Activated T-cell treated with anti-CD3 and anti-CD28 coated beads, Interleukin-2, amount 50 U/mL, for 72 hours (primary cell): ENCODE results near the gene CLTB. TPM values are rescaled to one million over a fixed set of nuclear protein-coding genes. Genes with fewer than 3 reads are reported as not detected.
A peak's percentile ranks its signal among the peaks of the same experiment; 100 is the strongest.

Experiments
- ATAC-seq, 2 donors: fragments of 150-1000 bp; cut with Tn5 transposase; replicated peaks in 1 of 2; 2 replicates each; pipeline ENCODE4 v1.10.0; 2021; ENCODE audit warnings: moderate library complexity in 2 of 2, mild to moderate bottlenecking in 1 of 2
- DNase-seq, 2 donors: peaks; one replicate each; pipeline ENCODE4 v3.0.0; 2021 to 2022; ENCODE audit warnings: mixed read lengths in 1 of 2
- H3K27ac Mint-ChIP-seq: one replicate; pipeline ENCODE4 v1.8.0; 2022; ENCODE audit warnings: mild to moderate bottlenecking, moderate library complexity, mixed read lengths
- H3K27me3 Mint-ChIP-seq: one replicate; pipeline ENCODE4 v1.8.0; 2022; ENCODE audit warnings: low read depth, mixed read lengths
- H3K36me3 Mint-ChIP-seq, 2 donors: one replicate each; pipeline ENCODE4 v1.8.0; 2022; ENCODE audit warnings: mixed read lengths in 2 of 2, mild to moderate bottlenecking in 1 of 2; ENCODE audit not compliant: insufficient read depth in 2 of 2
- H3K4me1 Mint-ChIP-seq: one replicate; pipeline ENCODE4 v1.8.0; 2022; ENCODE audit warnings: low read depth, mixed read lengths
- H3K4me3 Mint-ChIP-seq, 2 donors: one replicate each; pipeline ENCODE4 v1.8.0; 2022; ENCODE audit warnings: mild to moderate bottlenecking in 2 of 2, mixed read lengths in 2 of 2, moderate library complexity in 2 of 2
- H3K9me3 Mint-ChIP-seq, 2 donors: one replicate each; pipeline ENCODE4 v1.8.0; 2022; ENCODE audit warnings: mixed read lengths in 2 of 2
- total RNA-seq, 2 donors: library from RNA; stranded (reverse); gene quantifications; one replicate each; pipeline ENCODE4 v1.2.3, GENCODE V29; 2022

The CLTB gene
- total RNA-seq, 2 donors from 2014 or later: 38.1 to 41.9 TPM

GRCh38 chr5:176391479-176391878 is 24.9 kb downstream of the CLTB start:
- H3K36me3 Mint-ChIP-seq: peaks cover 7 to 14% of the 10 kb centered on the region in 2 donors
- H3K27me3 Mint-ChIP-seq: no peaks in the 10 kb centered on the region
- H3K4me3 Mint-ChIP-seq: no peak overlapping the region
- H3K4me1 Mint-ChIP-seq: peaks cover 20% of the 10 kb centered on the region
- ATAC-seq: no peak
- no peaks in the 10 kb centered on the region for H3K9me3 Mint-ChIP-seq
- DNase-seq: no peak
- H3K27ac Mint-ChIP-seq: no peak overlapping the region

DNA sequence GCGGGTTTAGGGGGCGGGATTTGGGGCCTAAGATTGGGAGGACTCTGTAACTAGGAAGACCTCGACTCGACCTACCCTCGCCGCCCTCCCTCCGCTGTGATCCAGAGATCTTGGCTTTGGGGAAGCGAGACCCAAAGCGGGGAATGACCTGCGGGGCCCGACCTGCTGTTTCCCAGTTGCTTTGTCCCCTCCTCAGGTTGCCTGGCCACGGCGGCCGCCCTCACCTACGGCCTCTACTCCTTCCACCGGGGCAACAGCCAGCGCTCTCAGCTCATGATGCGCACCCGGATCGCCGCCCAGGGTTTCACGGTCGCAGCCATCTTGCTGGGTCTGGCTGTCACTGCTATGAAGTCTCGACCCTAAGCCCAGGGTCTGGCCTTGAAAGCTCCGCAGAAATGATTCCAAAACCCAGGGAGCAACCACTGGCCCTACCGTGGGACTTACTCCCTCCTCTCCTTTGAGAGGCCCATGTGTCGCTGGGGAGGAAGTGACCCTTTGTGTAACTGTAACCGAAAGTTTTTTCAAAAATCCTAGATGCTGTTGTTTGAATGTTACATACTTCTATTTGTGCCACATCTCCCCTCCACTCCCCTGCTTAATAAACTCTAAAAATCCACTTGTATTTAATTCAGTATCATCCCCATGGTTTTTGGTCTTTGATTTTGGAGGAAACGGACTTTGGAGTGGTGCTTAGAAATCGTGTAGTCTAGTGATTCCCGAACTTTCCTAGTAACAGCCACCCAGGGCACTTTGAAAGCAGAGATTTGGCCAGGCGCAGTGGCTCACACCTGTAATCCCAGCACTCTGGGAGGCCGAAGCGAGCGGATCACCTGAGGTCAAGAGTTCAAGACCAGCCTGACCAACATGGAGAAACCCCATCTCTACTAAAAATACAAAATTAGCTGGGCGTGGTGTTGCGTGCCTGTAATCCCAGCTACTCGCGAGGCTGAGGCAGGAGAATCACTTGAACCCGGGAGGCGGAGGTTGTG is 26.9 kb downstream of the CLTB start:
- peaks cover 35% of the 10 kb centered on the region for H3K4me1 Mint-ChIP-seq
- H3K4me3 Mint-ChIP-seq: peak overlapping the region; percentile 97 to 100
- ATAC-seq: peak; percentile 46 to 52
- no peaks in the 10 kb centered on the region for H3K27me3 Mint-ChIP-seq
- H3K36me3 Mint-ChIP-seq: peaks cover 8 to 30% of the 10 kb centered on the region in 2 donors
- H3K27ac Mint-ChIP-seq: peak overlapping the region; percentile 99
- peak in 1 of 2 donors; percentile 81 for DNase-seq
- no peaks in the 10 kb centered on the region for H3K9me3 Mint-ChIP-seq

- peak; percentile 93 to 95 for ATAC-seq
- Mint-ChIP-seq H3K4me3 (peak within 1 kb of the TSS; percentile 97 to 100), H3K4me1 (peaks cover 35% of the 10 kb centered on the region), H3K36me3 (peaks cover 8 to 35% of the 10 kb centered on the region in 2 donors), H3K27ac (peak within 1 kb of the TSS; percentile 99), H3K27me3 (no peaks in the 10 kb centered on the region), H3K9me3 (no peaks in the 10 kb centered on the region)
- peak; percentile 97 to 100 for DNase-seq
Measured at GRCh38 chr5:176388444-176389134, 27.8 kb downstream of the CLTB start, which contains the start of the genes HIGD2A and NOP16. Gene HIGD2A (plus strand): TSS chr5:176388751. CDS start chr5:176388820, 69 bp downstream. Gene NOP16 (minus strand): TSS chr5:176388598. CDS start chr5:176388539, 59 bp downstream.

DNA sequence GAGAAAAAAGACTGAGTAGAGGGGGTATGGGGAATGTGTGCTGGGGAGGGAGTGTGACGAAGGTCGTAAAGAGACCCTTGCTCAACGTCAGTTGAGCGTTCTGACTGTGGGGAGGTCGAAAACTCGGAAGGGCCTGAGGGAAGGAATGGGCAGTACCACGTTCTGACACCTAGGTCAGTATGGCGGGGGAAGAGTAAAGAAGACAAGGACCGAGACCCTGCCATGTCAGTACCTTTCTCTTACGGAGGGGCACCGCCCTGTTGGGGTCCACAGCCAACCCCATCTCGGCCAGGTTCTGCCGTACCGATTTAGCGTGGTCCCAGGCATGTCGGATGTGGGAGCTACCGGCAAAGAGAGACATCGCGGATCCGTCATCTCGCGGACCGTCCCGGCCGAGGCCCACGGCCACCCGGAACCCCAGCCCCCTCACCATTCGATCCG is 28.3 kb downstream of the CLTB start:
- Mint-ChIP-seq H3K36me3 (peaks cover 8 to 39% of the 10 kb centered on the region in 2 donors), H3K27ac (peak overlapping the region; percentile 99), H3K27me3 (no peaks in the 10 kb centered on the region), H3K9me3 (no peaks in the 10 kb centered on the region), H3K4me1 (peaks cover 35% of the 10 kb centered on the region), H3K4me3 (peak overlapping the region; percentile 97 to 100)
- ATAC-seq (peak in 1 of 2 donors; percentile 0), DNase-seq (no peak)

DNA sequence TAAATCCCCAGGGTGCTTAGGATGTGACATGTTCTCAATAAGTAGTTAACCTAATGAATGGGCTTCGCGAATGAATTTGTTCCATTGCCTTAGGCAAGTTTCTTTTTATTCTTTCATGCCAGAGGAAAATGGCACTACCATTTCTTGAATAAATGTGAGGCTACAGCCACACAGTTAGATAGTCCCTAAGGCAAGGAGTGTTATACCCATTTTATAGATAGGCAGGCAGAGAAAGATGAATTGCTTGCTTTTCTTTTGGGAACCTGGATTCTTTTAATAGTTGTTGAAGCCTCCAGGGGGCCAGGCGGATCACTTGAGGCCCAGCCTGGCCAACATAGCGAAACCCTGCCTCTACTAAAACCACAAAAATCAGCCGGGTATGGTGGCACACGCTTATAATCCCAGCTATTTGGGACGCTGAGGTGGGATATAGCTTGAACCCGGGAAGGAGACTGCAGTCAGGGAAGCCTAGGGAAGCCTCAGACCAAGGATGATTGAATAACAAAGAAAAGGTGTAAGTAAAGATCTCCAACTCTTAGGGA is 28.9 kb downstream of the CLTB start:
- H3K36me3 Mint-ChIP-seq: peaks cover 8 to 39% of the 10 kb centered on the region in 2 donors
- ATAC-seq (no peak), DNase-seq (no peak)
- peak overlapping the region; percentile 99 for H3K27ac Mint-ChIP-seq
- H3K27me3 Mint-ChIP-seq: no peaks in the 10 kb centered on the region
- peaks cover 35% of the 10 kb centered on the region for H3K4me1 Mint-ChIP-seq
- H3K4me3 Mint-ChIP-seq: peak overlapping the region; percentile 97 to 100
- no peaks in the 10 kb centered on the region for H3K9me3 Mint-ChIP-seq

DNA sequence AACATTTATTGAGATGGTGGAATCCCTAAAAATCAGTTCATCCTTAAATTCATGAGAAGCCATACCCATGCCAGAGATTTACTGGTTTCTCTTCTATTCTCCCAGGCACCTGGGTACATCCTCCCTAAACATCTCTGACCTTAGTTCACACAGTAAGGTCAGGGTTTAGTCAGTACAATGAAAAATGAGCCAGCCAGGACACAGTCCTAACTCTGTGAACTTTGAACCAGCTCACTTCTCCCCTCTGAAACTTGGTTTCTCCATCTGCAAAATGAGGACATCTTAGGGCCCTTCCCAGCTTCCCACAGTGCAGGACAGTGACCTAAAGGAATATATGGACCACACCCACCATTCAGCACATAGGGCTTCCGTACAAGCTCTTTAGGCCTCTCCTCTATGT is 29.8 kb downstream of the CLTB start:
- ATAC-seq: no peak
- H3K27me3 Mint-ChIP-seq: no peaks in the 10 kb centered on the region
- no peak for DNase-seq
- H3K9me3 Mint-ChIP-seq: no peaks in the 10 kb centered on the region
- peaks cover 35% of the 10 kb centered on the region for H3K4me1 Mint-ChIP-seq
- peaks cover 8 to 43% of the 10 kb centered on the region in 2 donors for H3K36me3 Mint-ChIP-seq
- peak overlapping the region; percentile 97 to 100 for H3K4me3 Mint-ChIP-seq
- H3K27ac Mint-ChIP-seq: peak overlapping the region; percentile 99

DNA sequence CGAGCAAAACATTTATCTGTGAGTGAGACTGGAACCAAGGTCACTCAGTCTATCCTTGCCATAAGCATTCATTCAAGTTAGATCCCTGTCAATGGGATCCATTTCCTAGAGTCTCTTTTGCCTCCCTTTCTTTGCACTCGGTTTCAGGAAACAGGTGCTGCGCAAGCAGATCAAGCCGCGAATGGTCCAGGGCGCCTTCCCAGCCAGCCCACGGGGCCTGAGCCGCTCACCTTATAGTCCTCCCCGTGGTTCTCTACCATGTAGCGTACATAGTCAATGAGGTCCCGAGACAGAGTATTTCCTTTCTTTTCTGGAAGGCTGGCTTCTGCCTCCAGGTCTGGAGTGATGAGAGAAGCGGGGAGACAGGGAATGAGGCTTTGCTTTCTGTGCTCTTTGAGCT is 31.3 kb downstream of the CLTB start:
- DNase-seq (no peak), ATAC-seq (no peak)
- H3K27me3 Mint-ChIP-seq: no peaks in the 10 kb centered on the region
- H3K4me3 Mint-ChIP-seq: no peak overlapping the region
- peaks cover 10 to 41% of the 10 kb centered on the region in 2 donors for H3K36me3 Mint-ChIP-seq
- H3K9me3 Mint-ChIP-seq: no peaks in the 10 kb centered on the region
- peaks cover 35% of the 10 kb centered on the region for H3K4me1 Mint-ChIP-seq
- H3K27ac Mint-ChIP-seq: peak overlapping the region; percentile 16

DNA sequence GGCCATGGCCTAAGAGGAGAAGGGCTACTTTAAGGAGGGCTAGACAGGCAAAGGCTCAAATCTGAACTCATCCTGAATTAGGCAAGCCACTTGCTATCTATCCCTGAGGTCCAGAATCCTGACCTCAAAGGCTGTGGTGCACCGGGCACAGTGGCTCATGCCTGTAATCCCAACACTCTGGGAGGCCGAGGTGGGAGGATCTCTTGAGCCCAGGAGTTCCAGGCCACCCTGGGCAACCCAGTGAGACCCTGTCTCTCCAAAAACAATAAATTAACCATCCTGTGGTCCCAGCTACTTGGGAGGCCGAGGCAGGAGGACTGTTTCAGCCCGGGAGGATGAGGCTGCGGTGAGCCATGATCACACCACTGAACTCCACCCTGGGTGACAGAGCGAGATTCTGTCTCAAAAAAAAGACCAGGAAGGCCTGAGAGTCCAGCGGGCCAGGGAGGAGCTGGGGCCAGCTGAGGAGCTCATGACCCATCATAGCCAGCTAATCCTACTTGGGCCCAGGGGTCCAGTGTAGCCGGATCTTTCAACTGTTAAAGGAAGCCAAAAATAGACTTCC is 31.9 kb downstream of the CLTB start:
- Mint-ChIP-seq H3K4me1 (peaks cover 30% of the 10 kb centered on the region), H3K9me3 (no peaks in the 10 kb centered on the region), H3K4me3 (no peak overlapping the region), H3K27ac (no peak overlapping the region), H3K27me3 (no peaks in the 10 kb centered on the region), H3K36me3 (peaks cover 10 to 39% of the 10 kb centered on the region in 2 donors)
- no peak for DNase-seq
- no peak for ATAC-seq

DNA sequence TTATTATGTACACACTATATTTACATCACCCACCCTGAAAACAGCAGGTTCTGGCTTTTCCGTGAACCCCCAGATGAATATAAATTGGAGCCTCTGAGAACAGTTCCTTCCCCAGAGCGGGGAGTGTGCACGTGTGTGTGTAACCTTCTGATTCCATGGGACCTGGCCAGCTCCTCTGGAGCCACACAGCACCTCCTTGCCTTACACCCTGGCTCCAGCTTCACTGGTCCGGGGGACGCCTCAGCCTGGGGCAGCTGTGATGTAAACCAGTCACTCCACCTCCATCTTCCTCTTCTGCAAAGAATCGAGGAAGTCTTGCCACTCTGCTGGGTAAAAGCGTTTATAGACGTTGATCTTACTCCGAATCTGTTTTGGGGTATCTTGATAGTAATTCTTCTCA is 32.4 kb downstream of the CLTB start:
- H3K36me3 Mint-ChIP-seq: peaks cover 10 to 42% of the 10 kb centered on the region in 2 donors
- no peak for ATAC-seq
- no peaks in the 10 kb centered on the region for H3K9me3 Mint-ChIP-seq
- no peak overlapping the region for H3K4me3 Mint-ChIP-seq
- H3K27ac Mint-ChIP-seq: no peak overlapping the region
- H3K27me3 Mint-ChIP-seq: no peaks in the 10 kb centered on the region
- peaks cover 30% of the 10 kb centered on the region for H3K4me1 Mint-ChIP-seq
- DNase-seq: no peak

GRCh38 chr5:176383248-176383905 is 33.0 kb downstream of the CLTB start:
- no peak for ATAC-seq
- no peaks in the 10 kb centered on the region for H3K9me3 Mint-ChIP-seq
- DNase-seq: no peak
- peaks cover 9 to 42% of the 10 kb centered on the region in 2 donors for H3K36me3 Mint-ChIP-seq
- no peak overlapping the region for H3K4me3 Mint-ChIP-seq
- H3K4me1 Mint-ChIP-seq: peaks cover 30% of the 10 kb centered on the region
- no peaks in the 10 kb centered on the region for H3K27me3 Mint-ChIP-seq
- no peak overlapping the region for H3K27ac Mint-ChIP-seq

GRCh38 chr5:176382721-176383120 is 33.6 kb downstream of the CLTB start:
- H3K27me3 Mint-ChIP-seq: no peaks in the 10 kb centered on the region
- H3K4me3 Mint-ChIP-seq: no peak overlapping the region
- DNase-seq: no peak
- no peaks in the 10 kb centered on the region for H3K9me3 Mint-ChIP-seq
- no peak for ATAC-seq
- H3K4me1 Mint-ChIP-seq: peaks cover 27% of the 10 kb centered on the region
- no peak overlapping the region for H3K27ac Mint-ChIP-seq
- H3K36me3 Mint-ChIP-seq: peaks cover 5 to 40% of the 10 kb centered on the region in 2 donors

- peaks cover 3 to 37% of the 10 kb centered on the region in 2 donors for H3K36me3 Mint-ChIP-seq
- no peak overlapping the region for H3K27ac Mint-ChIP-seq
- peaks cover 19% of the 10 kb centered on the region for H3K4me1 Mint-ChIP-seq
- no peaks in the 10 kb centered on the region for H3K27me3 Mint-ChIP-seq
- DNase-seq (no peak), ATAC-seq (no peak)
- H3K4me3 Mint-ChIP-seq: no peak overlapping the region
- no peaks in the 10 kb centered on the region for H3K9me3 Mint-ChIP-seq
Measured at GRCh38 chr5:176381979-176382378, 34.4 kb downstream of the CLTB start.
